Esophagus squamous epithelium (tissue), 5 donors: ENCODE measurements around the gene KRT34. TPM values are rescaled to one million over a fixed set of nuclear protein-coding genes. Genes with fewer than 3 reads are reported as not detected.
"Not testable (repeated sequence)": the region's sequence is repeated elsewhere in the genome, so short reads cannot be mapped to it uniquely, and the experiment has no call there.

Experiments used
- DNase-seq: peaks from one replicate; lab custom pipeline; 2025; lab: John Stamatoyannopoulos, UW
- H3K27ac ChIP-seq, 4 donors: fragments of 200-600 bp; sonication (generic); one replicate each; pipeline ENCODE4 v1.5.1; 2016 to 2019; ENCODE audit warnings: mild to moderate bottlenecking in 1 of 4
- H3K27me3 ChIP-seq, 4 donors: fragments of 200-600 bp; sonication (generic); 1 replicate in 3 of 4; 2 replicates in 1 of 4; pipeline versions ENCODE4 v1.5.1 to v1.6.0; 2017 to 2021; ENCODE audit warnings: antibody characterized with exemption in 1 of 4
- H3K36me3 ChIP-seq, 3 donors: fragments of 200-600 bp; sonication (generic); one replicate each; pipeline ENCODE4 v1.5.1; 2016 to 2019
- H3K4me1 ChIP-seq, 3 donors: fragments of 200-600 bp; sonication (generic); one replicate each; pipeline ENCODE4 v1.5.1; 2017 to 2019
- H3K4me3 ChIP-seq, 4 donors: fragments of 200-600 bp; sonication (generic); 1 replicate in 3 of 4; 2 replicates in 1 of 4; pipeline ENCODE4 v1.5.1; 2016 to 2019; ENCODE audit warnings: mild to moderate bottlenecking in 2 of 4, moderate library complexity in 1 of 4
- H3K9me3 ChIP-seq, 3 donors: fragments of 200-600 bp; sonication (generic); one replicate each; pipeline ENCODE4 v1.5.1; 2016 to 2019
- POLR2A ChIP-seq, 4 donors: fragments of 450-650 bp; IDR thresholded peaks; one replicate each; pipeline ENCODE4 v1.6.1; 2017; ENCODE audit warnings: antibody characterized with exemption in 4 of 4, mild to moderate bottlenecking in 4 of 4, moderate library complexity in 3 of 4
- WGBS, 2 donors: methylation state at CpG; one replicate each; pipeline ENCODE4 v1.1.5; 2018; 5-methylcytosine and 5-hydroxymethylcytosine counted together
- intact Hi-C: fragments of 100-400 bp; cut with DNase I; formaldehyde crosslinking; loops from one replicate; pipeline ENCODE4 v1.15.0; 2022
- total RNA-seq, 4 donors: library from RNA; depleted of rRNA; stranded (reverse); fragments of >200 nt; gene quantifications; one replicate each; pipeline ENCODE4 v1.1.0, GENCODE V29; 2016
- TF ChIP-seq, protein P1 (sequence below), 6 experiments: fragments of 450-650 bp in 4 of 6; fragments of 200-600 bp in 2 of 6; sonication (generic) in 2 of 6; IDR thresholded peaks; one replicate each; pipeline ENCODE4 v1.5.1; 2016 to 2019; ENCODE audit warnings: antibody characterized with exemption in 6 of 6, mild to moderate bottlenecking in 4 of 6, moderate library complexity in 4 of 6
- donor health status: DM: yes; HTN: yes; CAD: no.

The KRT34 gene
- total RNA-seq, 4 donors from 2014 or later, result 0.40 to 1.1 (median 0.64) TPM

DNA sequence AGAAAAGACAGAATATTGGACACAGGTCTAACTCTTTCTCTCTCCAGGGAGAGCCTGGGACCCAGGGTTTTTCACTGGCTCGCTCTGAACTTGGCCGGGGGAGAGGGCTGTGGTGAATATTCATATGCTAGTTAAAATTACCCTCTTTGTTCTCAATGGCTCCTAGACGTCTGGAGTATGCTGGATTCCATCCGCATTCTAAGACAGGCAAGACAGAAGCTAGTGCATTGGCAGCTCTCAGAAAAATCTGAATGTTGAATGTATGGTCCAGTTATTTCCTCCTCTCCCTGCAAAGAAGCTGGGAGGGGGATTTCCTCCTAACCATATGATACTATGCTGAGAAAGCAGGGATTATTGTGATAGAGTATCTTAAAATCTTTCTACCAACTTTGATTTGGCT, 5.6 kb upstream of the KRT34 start:
- 90 to 97% methylated on average over 4 of the region's 4 CpGs for WGBS, 2 donors
- DNase-seq, result no peak
- peaks cover 0 to 6% (median 0%) of the 10 kb centered on the region in 3 donors for H3K4me1 ChIP-seq
- H3K9me3 ChIP-seq, result peaks cover 0 to 12% (median 0%) of the 10 kb centered on the region in 3 donors
- H3K27me3 ChIP-seq, result no peaks in the 10 kb centered on the region
- H3K4me3 ChIP-seq, result no peak overlapping the region
- no peak overlapping the region for H3K27ac ChIP-seq
- TF ChIP-seq, protein P1, sequence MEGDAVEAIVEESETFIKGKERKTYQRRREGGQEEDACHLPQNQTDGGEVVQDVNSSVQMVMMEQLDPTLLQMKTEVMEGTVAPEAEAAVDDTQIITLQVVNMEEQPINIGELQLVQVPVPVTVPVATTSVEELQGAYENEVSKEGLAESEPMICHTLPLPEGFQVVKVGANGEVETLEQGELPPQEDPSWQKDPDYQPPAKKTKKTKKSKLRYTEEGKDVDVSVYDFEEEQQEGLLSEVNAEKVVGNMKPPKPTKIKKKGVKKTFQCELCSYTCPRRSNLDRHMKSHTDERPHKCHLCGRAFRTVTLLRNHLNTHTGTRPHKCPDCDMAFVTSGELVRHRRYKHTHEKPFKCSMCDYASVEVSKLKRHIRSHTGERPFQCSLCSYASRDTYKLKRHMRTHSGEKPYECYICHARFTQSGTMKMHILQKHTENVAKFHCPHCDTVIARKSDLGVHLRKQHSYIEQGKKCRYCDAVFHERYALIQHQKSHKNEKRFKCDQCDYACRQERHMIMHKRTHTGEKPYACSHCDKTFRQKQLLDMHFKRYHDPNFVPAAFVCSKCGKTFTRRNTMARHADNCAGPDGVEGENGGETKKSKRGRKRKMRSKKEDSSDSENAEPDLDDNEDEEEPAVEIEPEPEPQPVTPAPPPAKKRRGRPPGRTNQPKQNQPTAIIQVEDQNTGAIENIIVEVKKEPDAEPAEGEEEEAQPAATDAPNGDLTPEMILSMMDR (IDR thresholded peaks at IDR 0.05), result no peak
- TF ChIP-seq POLR2A (IDR thresholded peaks at IDR 0.05), result no peak
- no peaks in the 10 kb centered on the region for H3K36me3 ChIP-seq
- intact Hi-C loops, result no loop called here

DNA sequence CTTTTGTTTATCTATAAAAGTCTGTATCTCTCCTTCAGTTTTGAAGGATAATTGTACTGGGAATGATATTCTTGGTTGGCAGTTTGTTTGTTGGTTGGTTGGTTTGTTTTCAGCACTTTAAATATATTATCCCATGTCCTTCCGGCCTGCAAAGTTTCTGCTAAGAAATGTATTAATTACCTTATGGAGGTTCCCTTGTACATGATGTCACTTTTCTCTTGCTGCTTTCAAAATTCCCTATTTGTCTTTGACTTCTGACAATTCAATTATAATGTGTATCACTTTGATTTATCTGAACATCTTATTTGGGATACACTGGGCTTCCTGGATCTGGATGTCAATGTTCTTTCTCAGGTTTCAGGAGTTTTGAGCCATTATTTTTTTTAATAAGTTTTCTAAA, 4.1 kb upstream of the KRT34 start:
- no peak overlapping the region for H3K27ac ChIP-seq
- intact Hi-C loops, result no loop called here
- peaks cover 0 to 3% (median 0%) of the 10 kb centered on the region in 4 donors for H3K27me3 ChIP-seq
- H3K9me3 ChIP-seq, result peaks cover 0 to 12% (median 0%) of the 10 kb centered on the region in 3 donors
- no peak for DNase-seq
- no peaks in the 10 kb centered on the region for H3K4me1 ChIP-seq
- H3K36me3 ChIP-seq, result no peaks in the 10 kb centered on the region
- no peak overlapping the region for H3K4me3 ChIP-seq
- TF ChIP-seq, protein P1 (IDR thresholded peaks at IDR 0.05), result no peak
- no peak for TF ChIP-seq POLR2A (IDR thresholded peaks at IDR 0.05)
- 100% methylated on average over 1 of the region's 1 CpG for WGBS, 2 donors

DNA sequence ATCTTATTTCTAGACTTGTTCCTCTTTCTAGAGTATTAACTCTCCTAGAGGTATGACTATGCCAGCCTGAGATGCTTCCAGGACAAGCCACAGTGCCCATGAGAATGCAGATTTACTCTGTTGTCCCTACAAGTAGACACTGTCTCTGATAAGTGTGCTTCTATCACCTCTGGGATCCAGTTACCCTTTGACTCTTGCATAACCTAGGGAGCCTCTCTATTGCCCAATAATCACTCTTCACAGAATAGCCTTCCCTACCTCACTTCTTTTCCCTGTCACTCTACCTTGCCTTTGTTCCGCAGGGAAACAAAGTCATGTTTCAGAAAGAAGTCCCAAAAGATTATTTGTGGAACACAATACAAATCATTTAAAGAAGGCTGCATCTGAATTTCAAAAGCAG, 1.6 kb upstream of the KRT34 start:
- intact Hi-C loops, result no loop called here
- H3K27me3 ChIP-seq, result peaks cover 0 to 8% (median 0%) of the 10 kb centered on the region in 4 donors

DNA sequence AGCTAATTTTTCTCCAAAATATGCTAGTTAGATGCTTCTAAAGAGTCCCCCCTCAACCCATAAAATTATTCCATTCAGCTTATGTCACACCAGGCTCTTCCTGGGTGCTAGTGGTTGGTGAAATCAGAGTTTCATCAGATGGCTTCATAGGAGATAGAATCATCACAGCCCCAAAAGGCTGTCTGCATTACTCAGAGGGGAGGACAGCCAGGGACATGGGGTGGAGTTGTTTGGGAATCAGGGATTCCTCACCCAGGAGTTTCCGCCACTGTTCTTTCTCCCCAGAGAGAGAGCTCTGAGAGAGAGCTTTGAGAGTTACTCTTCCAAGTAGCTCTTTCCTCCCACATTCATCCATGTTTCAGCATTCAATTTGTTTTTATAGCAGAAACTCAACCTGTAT, 288 bp upstream of the KRT34 start:
- Histone ChIP-seq H3K4me3 (no peak overlapping the region), H3K9me3 (peaks cover 0 to 12% (median 0%) of the 10 kb centered on the region in 3 donors), H3K27me3 (peaks cover 0 to 8% (median 0%) of the 10 kb centered on the region in 4 donors), H3K27ac (no peak overlapping the region), H3K36me3 (no peaks in the 10 kb centered on the region), H3K4me1 (no peaks in the 10 kb centered on the region)
- intact Hi-C loops, result no loop called here
- 83 to 100% methylated on average over 1 of the region's 1 CpG for WGBS, 2 donors
- DNase-seq, result no peak
- no peak for TF ChIP-seq POLR2A (IDR thresholded peaks at IDR 0.05)
- TF ChIP-seq, protein P1 (IDR thresholded peaks at IDR 0.05), result no peak

More for the DNA sequence above, 1.6 kb upstream of the KRT34 start:
- TF ChIP-seq POLR2A (IDR thresholded peaks at IDR 0.05), result no peak
- TF ChIP-seq, protein P1 (IDR thresholded peaks at IDR 0.05), result no peak
- Histone ChIP-seq H3K36me3 (no peaks in the 10 kb centered on the region), H3K9me3 (peaks cover 0 to 12% (median 0%) of the 10 kb centered on the region in 3 donors), H3K4me1 (no peaks in the 10 kb centered on the region), H3K27ac (no peak overlapping the region), H3K4me3 (no peak overlapping the region)
- 93 to 94% methylated on average over 1 of the region's 1 CpG for WGBS, 2 donors
- no peak for DNase-seq

DNA sequence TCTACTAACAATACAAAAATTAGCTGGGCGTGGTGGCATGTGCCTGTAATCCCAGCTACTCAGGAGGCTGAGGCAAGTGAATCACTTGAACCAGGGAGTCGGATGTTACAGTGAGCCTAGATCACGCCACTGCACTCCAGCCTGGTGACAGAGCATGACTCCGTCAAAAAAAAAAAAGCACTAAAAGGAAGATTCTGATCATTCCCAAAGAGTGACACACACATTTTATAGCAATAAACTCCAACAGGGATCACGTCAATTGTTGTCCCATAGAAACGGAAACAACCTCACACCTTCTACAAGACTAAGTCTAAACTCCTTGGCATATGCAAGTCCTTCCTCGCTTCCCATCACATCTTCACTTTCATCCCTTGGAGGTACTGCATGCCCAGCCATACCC, 2.0 kb downstream of the KRT34 start:
- H3K36me3 ChIP-seq, H3K27ac ChIP-seq, H3K4me1 ChIP-seq, H3K27me3 ChIP-seq, H3K9me3 ChIP-seq, DNase-seq, H3K4me3 ChIP-seq, intact Hi-C loops: not testable (repeated sequence)
- 80 to 83% methylated on average over 7 of the region's 7 CpGs for WGBS, 2 donors

DNA sequence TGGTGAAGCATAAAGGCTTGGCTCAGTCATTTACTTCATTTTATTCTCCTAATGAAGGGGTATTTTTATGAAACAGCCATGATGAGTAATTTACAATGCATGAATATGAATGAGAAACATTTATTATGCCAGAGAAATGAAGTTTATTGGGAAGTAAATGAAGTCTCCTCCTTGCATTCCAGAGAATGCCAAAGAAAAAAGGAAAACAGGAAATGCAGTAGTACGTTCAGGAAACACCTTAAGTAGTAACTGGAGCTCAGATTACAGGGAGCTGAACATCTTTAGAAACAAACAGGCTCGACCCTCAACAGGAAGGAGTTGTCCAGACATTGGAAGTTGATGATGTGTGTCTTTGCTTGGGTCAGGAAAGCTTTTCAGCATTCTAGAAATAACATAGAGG, 4.6 kb downstream of the KRT34 start:
- intact Hi-C loops, result no loop called here
- TF ChIP-seq, protein P1 (IDR thresholded peaks at IDR 0.05), result no peak
- no peak for TF ChIP-seq POLR2A (IDR thresholded peaks at IDR 0.05)
- no peak overlapping the region for H3K4me3 ChIP-seq
- H3K27me3 ChIP-seq, result peaks cover 0 to 13% (median 0%) of the 10 kb centered on the region in 4 donors
- no peak overlapping the region for H3K27ac ChIP-seq
- H3K9me3 ChIP-seq, result no peaks in the 10 kb centered on the region
- no peaks in the 10 kb centered on the region for H3K36me3 ChIP-seq
- 24 to 25% methylated on average over 2 of the region's 2 CpGs for WGBS, 2 donors
- no peaks in the 10 kb centered on the region for H3K4me1 ChIP-seq
- no peak for DNase-seq
